ENCODE results near the gene CD274. TPM values are rescaled to one million over a fixed set of nuclear protein-coding genes. Genes with fewer than 3 reads are reported as not detected.
"Not testable (repeated sequence)": the region's sequence is repeated elsewhere in the genome, so short reads cannot be mapped to it uniquely, and the experiment has no call there.

CD274 gene
- total and polyA plus RNA-seq, 2 donors (not counting 3 experiments of a cell fraction or from before 2014, with no cell fraction given) = 25.4 to 26.8 TPM

DNA sequence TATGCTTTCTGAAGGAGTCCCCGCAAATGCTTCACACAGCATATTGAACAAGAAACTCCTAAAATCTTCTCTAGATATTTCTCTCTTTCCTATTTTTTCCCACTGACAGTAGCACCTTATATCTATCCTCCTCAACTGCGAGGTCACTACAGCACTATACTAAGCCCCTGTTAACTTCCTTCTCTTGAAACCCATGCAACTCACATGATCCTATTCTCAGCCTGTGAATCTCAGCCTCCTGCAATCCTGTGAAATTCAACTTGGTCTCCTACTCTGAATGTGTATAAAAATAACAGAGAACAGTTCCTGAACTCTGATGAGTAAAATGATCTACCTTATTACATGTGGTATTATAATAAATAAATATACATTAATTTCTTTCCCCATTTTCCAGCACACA lies 6.5 kb upstream of the CD274 start:
- ChIA-PET POLR2A (no interaction called here), CTCF (interaction anchor here (0.6 to 3.1 kb wide), 8 partner anchors 67 to 694 kb away, joined by 3 to 84 read pairs (median 6); partner anchors contain the start of genes INSL6 and PDCD1LG2)
- Histone ChIP-seq H3K4me1 (ENCODE audit: control insufficient read depth, extremely low read depth, insufficient read depth, low read length) (peaks cover 27% of the 10 kb centered on the region), H3K79me2 (ENCODE audit: control insufficient read depth, insufficient read depth, low read length) (no peaks in the 10 kb centered on the region), H3K9me1 (replicated peaks; ENCODE audit: control insufficient read depth, extremely low read depth, insufficient read depth, low read length) (no peaks in the 10 kb centered on the region), H3K9me3 (replicated peaks; ENCODE audit: control insufficient read depth, insufficient read depth, low read length) (no peaks in the 10 kb centered on the region), H3K27me3 (ENCODE audit: control insufficient read depth in 2 of 2, insufficient read depth in 2 of 2, low read length in 2 of 2) (no peaks in the 10 kb centered on the region), H3K4me3 (replicated peaks in 1 of 3; ENCODE audit: insufficient read depth in 1 of 3, low read depth in 1 of 3, low read length in 3 of 3) (no peak overlapping the region), H3K9ac (replicated peaks; ENCODE audit: extremely low read depth, insufficient read depth, low read length) (no peak overlapping the region), H4K20me1 (replicated peaks; ENCODE audit: control insufficient read depth, extremely low read depth, insufficient read depth, low read length) (no peaks in the 10 kb centered on the region), H3K27ac (ENCODE audit: insufficient read depth, low read depth, low read length) (no peak overlapping the region), H3K4me2 (ENCODE audit: insufficient read depth, low read length) (no peak overlapping the region), H3K36me3 (ENCODE audit: control insufficient read depth in 2 of 2, extremely low read depth in 1 of 2, insufficient read depth in 2 of 2, low read length in 2 of 2) (no peaks in the 10 kb centered on the region), H2AFZ (ENCODE audit: low read depth, low read length) (no peak overlapping the region)
- intact Hi-C loops (cut with micrococcal nuclease) = loop anchor here (2.0 kb wide), 1 partner anchor 459 kb away; the partner anchor contains the start of gene JAK2
- no peak for DNase-seq (ENCODE audit: low read depth, low spot score)
- BruUV-seq (replicated peaks) = no TSS peak
- dilution Hi-C loops (cut with MboI; ENCODE audit: extremely low pct_ligation_motif_present, low sequenced_read_pairs) = loop anchor here (25.0 kb wide), 1 partner anchor 257 kb away; the partner anchor contains the start of gene INSL6
- no peak for FAIRE-seq
- TF ChIP-seq MYC (IDR thresholded peaks at IDR 0.05; ENCODE audit: low read depth, low read length) (no peak), EZH2 (IDR thresholded peaks at IDR 0.05; ENCODE audit: borderline replicate concordance, low read depth, low read length, severe bottlenecking) (no peak), POLR2A (IDR thresholded peaks at IDR 0.05; ENCODE audit: low read depth, low read length) (no peak), GATA2 (IDR thresholded peaks at IDR 0.05; ENCODE audit: insufficient read depth, insufficient read length, low read depth, low read length) (no peak), JUN (IDR thresholded peaks at IDR 0.05; ENCODE audit: borderline replicate concordance, insufficient read depth, insufficient read length, low read depth) (no peak), FOS (IDR thresholded peaks at IDR 0.05; ENCODE audit: borderline replicate concordance, insufficient read depth, low read length) (no peak), POLR2AphosphoS5 (IDR thresholded peaks at IDR 0.05; ENCODE audit: insufficient read depth, low read depth, low read length) (no peak)
- TF ChIP-seq, protein P1, sequence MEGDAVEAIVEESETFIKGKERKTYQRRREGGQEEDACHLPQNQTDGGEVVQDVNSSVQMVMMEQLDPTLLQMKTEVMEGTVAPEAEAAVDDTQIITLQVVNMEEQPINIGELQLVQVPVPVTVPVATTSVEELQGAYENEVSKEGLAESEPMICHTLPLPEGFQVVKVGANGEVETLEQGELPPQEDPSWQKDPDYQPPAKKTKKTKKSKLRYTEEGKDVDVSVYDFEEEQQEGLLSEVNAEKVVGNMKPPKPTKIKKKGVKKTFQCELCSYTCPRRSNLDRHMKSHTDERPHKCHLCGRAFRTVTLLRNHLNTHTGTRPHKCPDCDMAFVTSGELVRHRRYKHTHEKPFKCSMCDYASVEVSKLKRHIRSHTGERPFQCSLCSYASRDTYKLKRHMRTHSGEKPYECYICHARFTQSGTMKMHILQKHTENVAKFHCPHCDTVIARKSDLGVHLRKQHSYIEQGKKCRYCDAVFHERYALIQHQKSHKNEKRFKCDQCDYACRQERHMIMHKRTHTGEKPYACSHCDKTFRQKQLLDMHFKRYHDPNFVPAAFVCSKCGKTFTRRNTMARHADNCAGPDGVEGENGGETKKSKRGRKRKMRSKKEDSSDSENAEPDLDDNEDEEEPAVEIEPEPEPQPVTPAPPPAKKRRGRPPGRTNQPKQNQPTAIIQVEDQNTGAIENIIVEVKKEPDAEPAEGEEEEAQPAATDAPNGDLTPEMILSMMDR (IDR thresholded peaks at IDR 0.05; ENCODE audit: extremely low read depth in 1 of 2, insufficient read depth in 1 of 2, low read depth in 1 of 2, low read length in 2 of 2) = no peak
- TF ChIP-seq, protein P2, sequence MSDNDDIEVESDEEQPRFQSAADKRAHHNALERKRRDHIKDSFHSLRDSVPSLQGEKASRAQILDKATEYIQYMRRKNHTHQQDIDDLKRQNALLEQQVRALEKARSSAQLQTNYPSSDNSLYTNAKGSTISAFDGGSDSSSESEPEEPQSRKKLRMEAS (IDR thresholded peaks at IDR 0.05; ENCODE audit: insufficient read depth, insufficient read length) = no peak

DNA sequence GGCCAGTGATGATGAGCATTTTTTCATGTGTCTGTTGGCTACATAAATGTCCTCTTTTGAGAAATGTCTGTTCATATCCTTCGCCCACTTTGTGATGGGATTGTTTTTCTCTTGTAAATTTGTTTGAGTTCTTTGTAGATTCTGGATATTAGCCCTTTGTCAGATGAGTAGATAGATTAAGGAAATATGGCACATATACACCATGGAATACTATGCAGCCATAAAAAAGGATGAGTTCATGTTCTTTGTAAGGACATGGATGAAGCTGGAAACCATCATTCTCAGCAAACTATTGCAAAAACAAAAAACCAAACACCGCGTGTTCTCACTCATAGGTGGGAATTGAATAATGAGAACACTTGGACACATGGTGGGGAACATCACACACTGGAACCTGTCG lies 5.2 kb upstream of the CD274 start:
- CTCF ChIA-PET; H3K4me3 ChIP-seq (replicated peaks in 1 of 3; ENCODE audit: insufficient read depth in 1 of 3, low read depth in 1 of 3, low read length in 3 of 3); H3K4me2 ChIP-seq (ENCODE audit: insufficient read depth, low read length); H3K79me2 ChIP-seq (ENCODE audit: control insufficient read depth, insufficient read depth, low read length); BruUV-seq (replicated peaks); FAIRE-seq; H3K9me1 ChIP-seq (replicated peaks; ENCODE audit: control insufficient read depth, extremely low read depth, insufficient read depth, low read length); H2AFZ ChIP-seq (ENCODE audit: low read depth, low read length); H3K36me3 ChIP-seq (ENCODE audit: control insufficient read depth in 2 of 2, extremely low read depth in 1 of 2, insufficient read depth in 2 of 2, low read length in 2 of 2); H3K27me3 ChIP-seq (ENCODE audit: control insufficient read depth in 2 of 2, insufficient read depth in 2 of 2, low read length in 2 of 2); H4K20me1 ChIP-seq (replicated peaks; ENCODE audit: control insufficient read depth, extremely low read depth, insufficient read depth, low read length); H3K27ac ChIP-seq (ENCODE audit: insufficient read depth, low read depth, low read length); DNase-seq (ENCODE audit: low read depth, low spot score); H3K9me3 ChIP-seq (replicated peaks; ENCODE audit: control insufficient read depth, insufficient read depth, low read length); POLR2A ChIA-PET; H3K9ac ChIP-seq (replicated peaks; ENCODE audit: extremely low read depth, insufficient read depth, low read length); intact Hi-C loops (cut with micrococcal nuclease): not testable (repeated sequence)
- dilution Hi-C loops (cut with MboI; ENCODE audit: extremely low pct_ligation_motif_present, low sequenced_read_pairs) = loop anchor here (25.0 kb wide), 1 partner anchor 258 kb away; the partner anchor contains the start of gene INSL6
- H3K4me1 ChIP-seq (ENCODE audit: control insufficient read depth, extremely low read depth, insufficient read depth, low read length) = peaks cover 38% of the 10 kb centered on the region

Measured in endothelial cell of umbilical vein (primary cell).